PC-9 (cell line): Measurements from ENCODE around the gene CFAP54.

ENCODE experiments used
- CTCF ChIP-seq: fragments of 200-600 bp; sonication (generic); conservative IDR thresholded peaks from 2 replicates; pipeline ENCODE4 v1.6.1; 2017; ENCODE audit warnings: mixed run types, antibody characterized with exemption, mild to moderate bottlenecking, moderate library complexity
- EZH2 ChIP-seq: fragments of 200-600 bp; sonication (generic); IDR thresholded peaks from 2 replicates; pipeline ENCODE4 v1.8.0; 2017; ENCODE audit warnings: antibody characterized with exemption, low read depth

- TF ChIP-seq CTCF = no peak
- TF ChIP-seq EZH2 = no peak
Measured at GRCh38 chr12:96496944-96497343, 7.6 kb downstream of the CFAP54 start.
